G401 (cell line): ENCODE data around the gene FERMT3. TPM values are rescaled to one million over a fixed set of nuclear protein-coding genes. Genes with fewer than 3 reads are reported as not detected.

ENCODE experiments used
- DNase-seq: peaks from one replicate; pipeline ENCODE4 v3.0.0-alpha.2; 2015; ENCODE audit warnings: low spot score
- in situ Hi-C: cut with HindIII; loops from 2 replicates; pipeline ENCODE4 v1.10.0; 2016; ENCODE audit warnings: low sequenced_read_pairs, mixed read lengths
- total RNA-seq: library from RNA; depleted of rRNA; stranded (reverse); fragments of >200 nt; shearing (Covaris generic); gene quantifications from 2 replicates; pipeline ENCODE4 v1.2.3, GENCODE V29; 2014

FERMT3 gene
- total RNA-seq, 1 experiment from 2014 or later = 5.9 TPM

DNA sequence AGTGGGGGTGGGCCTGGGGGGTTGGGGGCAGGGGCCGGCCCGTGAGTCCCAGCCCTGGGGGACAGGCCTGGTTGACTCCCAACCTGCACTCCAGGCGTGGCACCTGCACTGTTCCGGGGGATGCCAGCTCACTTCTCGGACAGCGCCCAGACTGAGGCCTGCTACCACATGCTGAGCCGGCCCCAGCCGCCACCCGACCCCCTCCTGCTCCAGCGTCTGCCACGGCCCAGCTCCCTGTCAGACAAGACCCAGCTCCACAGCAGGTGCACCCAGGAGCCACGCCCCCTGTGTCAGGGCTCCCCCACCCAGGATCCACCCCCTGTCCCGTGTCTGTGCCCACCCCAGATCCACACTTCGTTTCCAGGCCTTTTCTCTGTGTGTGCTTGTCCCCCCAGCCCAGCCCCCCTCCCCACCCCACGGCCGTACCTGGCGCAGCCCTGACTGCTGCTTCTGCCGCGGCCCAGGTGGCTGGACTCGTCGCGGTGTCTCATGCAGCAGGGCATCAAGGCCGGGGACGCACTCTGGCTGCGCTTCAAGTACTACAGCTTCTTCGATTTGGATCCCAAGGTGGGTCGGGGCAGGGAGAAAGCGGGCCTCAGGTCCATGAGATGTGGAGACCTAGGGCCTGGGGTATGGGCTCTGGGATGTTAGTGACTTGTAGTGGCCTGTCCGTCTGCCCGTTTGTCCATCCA, 4.8 kb downstream of the FERMT3 start:
- in situ Hi-C loops = no loop called here
- no peak for DNase-seq

DNA sequence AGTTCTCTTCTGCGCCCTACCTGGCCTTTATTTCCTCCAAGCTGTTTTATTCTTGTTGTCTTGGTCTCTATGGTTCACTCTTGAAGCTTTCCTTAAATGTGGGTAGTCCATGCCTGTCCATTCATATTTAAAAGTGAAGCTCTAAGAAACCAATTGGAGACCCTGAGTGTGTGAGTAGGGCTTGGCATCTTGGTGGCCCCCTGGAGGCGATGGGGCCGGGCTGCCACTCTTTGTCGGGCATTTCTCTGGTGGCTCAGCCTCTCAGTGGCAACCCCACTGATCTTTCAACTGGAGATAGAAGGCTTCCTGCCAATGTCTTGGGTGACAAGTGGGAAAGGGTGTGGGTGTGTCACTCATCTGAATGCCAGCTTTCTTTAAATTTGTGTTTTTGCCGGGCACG, 10.4 kb downstream of the FERMT3 start:
- DNase-seq = no peak
- in situ Hi-C loops = no loop called here

DNA sequence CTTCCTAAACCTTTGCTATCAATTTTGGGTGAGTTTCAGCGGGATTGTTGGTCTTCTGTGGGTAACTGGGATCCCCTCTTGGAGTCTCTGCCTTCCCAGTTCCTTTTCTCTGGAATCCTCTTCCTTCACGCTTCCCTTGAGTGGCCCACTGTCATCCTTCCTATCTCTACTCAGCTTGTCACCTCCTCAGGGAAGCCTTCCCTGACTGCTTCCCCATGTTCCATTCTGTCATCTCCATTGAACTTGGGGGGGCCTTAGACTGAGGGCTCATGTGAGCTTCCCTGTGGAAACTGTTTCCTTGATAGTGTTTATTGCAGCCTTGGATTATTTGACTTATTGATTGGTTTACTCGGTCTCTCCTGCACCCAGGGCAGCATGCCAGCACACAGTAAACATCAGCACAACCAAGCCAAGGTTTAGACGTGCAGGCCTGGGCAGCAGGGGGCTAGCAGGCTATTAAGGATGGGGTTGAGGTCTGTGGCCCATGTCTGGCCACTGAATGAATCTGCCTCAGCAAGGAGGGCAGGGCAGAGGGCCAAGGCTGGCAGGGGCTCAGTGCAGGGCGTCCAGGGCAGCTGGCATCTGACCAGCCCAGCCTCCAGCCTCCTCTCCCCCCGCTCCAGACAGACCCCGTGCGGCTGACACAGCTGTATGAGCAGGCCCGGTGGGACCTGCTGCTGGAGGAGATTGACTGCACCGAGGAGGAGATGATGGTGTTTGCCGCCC, 12.3 kb downstream of the FERMT3 start:
- DNase-seq = no peak
- in situ Hi-C loops = no loop called here

DNA sequence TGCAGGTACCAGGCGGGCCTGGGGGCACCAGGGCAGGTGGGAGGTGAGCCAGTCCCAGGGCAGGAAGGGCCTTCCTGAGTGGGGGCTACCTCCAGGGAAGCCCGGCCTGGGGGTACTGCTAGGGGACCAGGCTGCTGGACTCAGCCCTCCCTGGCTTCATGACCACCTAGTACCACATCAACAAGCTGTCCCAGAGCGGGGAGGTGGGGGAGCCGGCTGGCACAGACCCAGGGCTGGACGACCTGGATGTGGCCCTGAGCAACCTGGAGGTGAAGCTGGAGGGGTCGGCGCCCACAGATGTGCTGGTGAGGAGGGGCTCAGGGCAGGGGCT, 12.8 kb downstream of the FERMT3 start:
- DNase-seq = no peak
- in situ Hi-C loops = no loop called here

DNA sequence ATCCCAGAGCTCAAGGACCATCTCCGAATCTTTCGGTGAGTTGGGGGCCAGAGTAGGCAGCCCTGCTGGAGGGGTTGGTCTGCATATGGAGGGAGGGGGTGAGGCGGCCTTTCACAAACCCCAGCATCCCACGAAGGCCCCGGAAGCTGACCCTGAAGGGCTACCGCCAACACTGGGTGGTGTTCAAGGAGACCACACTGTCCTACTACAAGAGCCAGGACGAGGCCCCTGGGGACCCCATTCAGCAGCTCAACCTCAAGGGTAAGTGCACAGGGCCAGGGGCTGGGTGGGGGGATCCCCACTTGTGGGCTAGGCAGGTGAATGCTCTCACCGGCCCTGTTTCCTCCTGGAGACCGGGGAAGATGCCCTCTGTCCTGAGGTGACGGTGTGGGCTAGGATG, 13.2 kb downstream of the FERMT3 start:
- DNase-seq = no peak
- in situ Hi-C loops = no loop called here

DNA sequence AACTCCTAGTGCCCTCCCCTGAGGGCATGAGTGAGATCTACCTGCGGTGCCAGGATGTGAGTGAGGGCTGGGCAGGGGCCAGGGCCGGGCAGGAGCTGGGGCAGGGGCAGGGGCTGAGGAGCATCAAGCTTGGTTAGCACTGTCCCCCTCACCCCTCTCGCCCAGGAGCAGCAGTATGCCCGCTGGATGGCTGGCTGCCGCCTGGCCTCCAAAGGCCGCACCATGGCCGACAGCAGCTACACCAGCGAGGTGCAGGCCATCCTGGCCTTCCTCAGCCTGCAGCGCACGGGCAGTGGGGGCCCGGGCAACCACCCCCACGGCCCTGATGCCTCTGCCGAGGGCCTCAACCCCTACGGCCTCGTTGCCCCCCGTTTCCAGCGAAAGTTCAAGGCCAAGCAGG, 13.8 kb downstream of the FERMT3 start:
- in situ Hi-C loops = no loop called here
- no peak for DNase-seq

DNA sequence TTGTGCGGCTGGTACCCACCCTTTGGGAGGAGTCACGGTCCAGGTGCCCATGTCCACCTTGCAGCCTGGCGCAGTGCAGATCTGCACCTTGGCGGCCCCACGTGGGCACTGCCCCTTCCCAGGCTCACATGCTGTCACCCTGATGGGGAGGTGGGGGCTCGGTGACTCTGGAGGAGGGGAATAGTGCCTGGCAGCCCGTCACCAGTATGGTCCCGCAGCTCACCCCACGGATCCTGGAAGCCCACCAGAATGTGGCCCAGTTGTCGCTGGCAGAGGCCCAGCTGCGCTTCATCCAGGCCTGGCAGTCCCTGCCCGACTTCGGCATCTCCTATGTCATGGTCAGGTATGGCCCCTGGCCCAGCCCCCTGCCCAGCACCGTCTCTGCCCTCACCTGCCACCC, 14.3 kb downstream of the FERMT3 start:
- DNase-seq = no peak
- in situ Hi-C loops = no loop called here

DNA sequence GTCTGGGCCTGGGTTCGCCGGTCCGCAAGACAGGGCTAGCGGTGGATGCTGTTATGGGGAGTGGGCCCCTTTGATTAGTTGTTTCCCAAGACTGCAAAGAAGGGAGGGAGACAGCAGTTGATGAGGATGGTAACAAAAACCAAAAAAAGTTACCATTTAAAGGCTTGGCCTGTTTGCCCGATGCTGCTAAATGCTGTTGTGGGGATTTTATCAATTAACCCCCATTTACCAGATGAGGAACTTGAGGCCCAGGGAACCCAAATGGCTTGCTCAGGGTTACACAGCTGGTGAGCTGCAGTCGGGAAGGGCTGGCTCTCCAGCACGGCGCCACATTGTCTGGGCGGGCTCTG, 16.1 kb downstream of the FERMT3 start:
- no peak for DNase-seq
- in situ Hi-C loops = no loop called here

DNA sequence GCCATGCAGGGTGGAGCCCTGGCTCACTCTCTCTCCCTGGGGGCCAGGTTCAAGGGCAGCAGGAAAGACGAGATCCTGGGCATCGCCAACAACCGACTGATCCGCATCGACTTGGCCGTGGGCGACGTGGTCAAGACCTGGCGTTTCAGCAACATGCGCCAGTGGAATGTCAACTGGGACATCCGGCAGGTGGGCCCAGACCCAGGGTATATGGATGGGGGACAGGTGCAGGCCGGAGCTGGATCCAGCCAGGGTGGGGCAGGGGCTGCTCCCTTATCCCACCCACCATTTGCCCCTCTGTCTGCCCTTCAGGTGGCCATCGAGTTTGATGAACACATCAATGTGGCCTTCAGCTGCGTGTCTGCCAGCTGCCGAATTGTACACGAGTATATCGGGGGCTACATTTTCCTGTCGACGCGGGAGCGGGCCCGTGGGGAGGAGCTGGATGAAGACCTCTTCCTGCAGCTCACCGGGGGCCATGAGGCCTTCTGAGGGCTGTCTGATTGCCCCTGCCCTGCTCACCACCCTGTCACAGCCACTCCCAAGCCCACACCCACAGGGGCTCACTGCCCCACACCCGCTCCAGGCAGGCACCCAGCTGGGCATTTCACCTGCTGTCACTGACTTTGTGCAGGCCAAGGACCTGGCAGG, 16.6 kb downstream of the FERMT3 start:
- DNase-seq = no peak
- in situ Hi-C loops = no loop called here

DNA sequence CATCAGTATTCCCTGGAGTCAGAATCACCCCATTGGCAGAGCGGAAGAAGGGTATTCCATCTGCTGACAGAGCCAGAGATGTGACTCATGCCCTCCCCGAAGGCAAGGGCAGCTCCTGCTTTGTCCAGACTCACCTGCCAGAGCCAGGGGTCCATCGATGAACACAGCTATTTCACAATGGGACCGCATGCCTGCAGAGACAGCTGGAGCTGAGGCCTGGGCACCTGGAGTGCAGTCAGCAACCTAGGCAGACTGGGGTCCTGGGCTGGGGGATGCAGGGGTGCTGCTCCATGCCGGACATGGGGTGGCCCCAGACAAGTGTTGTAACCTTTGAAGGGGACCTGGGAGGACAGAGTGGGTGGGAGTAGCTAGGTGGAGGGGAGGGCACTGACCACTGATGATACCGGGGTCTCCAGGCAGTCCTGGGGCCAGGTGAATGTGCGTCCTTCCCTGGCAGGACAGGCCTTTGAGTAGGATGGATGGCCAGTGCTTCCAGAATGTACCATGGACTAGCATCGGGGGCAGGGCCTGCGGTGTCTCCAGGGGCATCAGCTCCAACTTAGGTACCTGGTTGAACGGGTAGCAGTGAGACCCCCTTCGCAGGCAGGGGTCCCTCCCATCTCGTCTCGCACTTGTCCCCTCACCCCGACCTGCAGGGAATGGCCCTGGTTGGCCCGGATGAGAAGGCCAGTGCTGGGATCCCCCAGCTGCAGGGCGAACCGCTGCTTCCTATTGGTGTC, 17.8 kb downstream of the FERMT3 start:
- no peak for DNase-seq
- in situ Hi-C loops = no loop called here

DNA sequence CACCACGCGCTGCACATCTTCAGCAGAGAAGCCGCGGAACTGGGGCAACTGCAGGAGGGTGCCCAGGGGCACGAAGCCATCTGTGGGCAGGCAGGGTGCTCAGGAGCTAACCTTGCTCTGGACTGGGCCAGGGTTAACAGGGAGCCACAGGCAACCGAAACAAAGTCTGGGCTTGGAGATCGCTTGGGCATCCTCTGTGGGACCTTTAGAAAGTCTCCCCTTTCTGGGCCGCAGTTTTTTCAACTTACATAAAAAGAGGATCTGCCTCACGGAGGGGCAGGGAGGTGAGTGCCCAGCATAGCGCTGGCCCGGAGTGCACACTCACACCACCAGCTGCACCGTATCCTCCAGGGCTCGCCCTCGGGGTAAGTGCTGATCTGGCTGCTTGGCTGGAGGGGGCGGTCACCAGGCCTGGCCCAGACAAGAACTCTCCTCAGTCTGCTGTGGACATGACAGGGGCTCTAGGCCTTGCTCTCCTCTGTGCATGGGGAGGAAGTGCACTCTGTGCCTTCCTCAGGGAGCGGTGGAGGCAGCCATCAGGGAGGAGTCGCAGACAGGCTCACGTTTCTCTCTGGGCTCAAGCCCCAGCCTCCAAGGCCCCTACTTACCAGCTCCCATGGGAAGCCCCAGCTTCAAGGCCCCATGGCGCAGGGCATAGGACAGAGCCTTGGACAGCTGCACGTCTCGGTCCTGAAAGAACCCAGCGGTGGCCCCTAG, 18.5 kb downstream of the FERMT3 start:
- no peak for DNase-seq
- in situ Hi-C loops = no loop called here

DNA sequence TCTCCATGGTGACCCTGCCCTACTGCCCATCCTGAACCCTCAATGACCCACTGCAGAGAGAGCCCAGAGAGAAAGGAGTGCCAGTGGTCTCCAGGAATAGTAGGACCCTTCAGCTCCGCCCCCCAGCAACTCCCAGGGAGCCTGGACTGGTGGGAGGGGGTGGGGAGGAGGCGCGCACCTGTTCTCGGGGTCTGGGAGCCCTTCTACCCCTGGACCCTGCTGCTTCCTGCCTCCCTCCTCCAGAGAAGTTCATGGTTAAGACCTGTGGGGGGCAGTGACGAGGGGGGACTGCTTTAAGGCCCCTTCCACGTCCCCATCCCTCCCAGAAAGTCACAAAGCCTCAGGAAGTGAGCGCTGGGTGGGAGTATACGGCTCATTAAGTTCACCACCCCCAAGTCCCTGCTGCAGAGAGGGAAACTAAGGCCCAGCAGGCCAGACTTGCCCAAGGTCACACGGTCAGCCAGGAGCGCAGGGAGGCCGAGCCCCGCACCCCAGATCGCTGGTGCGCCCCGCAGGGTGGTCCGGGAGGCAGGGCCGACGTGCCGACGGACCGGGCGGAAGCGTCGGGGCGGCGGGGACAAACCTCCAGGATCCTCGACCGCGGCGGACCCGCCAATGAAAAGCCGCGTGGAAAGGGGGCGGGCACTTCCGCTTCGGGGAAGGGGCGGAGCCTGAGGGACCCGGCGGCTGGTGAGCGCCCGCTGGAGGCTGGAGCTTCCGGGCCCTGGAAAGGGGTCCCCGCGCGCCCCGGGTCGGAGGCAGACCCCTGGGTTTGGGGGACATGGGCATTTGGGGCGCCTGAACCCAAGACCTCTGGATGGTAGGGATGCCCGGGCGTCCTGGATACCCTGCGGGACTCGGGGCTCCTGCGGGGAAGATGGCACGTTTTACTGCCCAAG, 19.3 kb downstream of the FERMT3 start, which contains the start of the genes NUDT22 and TRPT1:
Gene NUDT22, plus strand, starts transcription at position 667 of the 899 bp plus-strand sequence. CDS start 379 bp downstream, outside the sequence.
Gene TRPT1, minus strand, starts transcription at position 579 of the 899 bp plus-strand sequence. Its CDS starts 326 bp downstream, at position 253.
- in situ Hi-C loops = no loop called here
- DNase-seq = peak; percentile 85

DNA sequence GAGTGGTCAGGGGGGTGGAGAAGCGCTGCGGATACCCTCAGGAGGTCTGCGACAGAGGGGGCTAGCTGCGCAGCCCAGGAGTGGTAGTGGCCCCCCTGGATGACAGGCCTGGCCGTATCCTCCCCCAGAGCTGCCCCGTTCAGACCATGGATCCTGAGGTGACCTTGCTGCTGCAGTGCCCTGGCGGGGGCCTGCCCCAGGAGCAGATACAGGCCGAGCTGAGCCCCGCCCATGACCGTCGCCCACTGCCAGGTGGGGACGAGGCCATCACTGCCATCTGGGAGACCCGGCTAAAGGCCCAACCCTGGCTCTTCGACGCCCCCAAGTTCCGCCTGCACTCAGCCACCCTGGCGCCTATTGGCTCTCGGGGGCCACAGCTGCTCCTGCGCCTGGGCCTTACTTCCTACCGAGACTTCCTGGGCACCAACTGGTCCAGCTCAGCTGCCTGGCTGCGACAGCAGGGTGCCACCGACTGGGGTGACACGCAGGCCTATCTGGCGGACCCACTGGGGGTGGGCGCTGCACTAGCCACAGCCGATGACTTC, 20.1 kb downstream of the FERMT3 start:
- in situ Hi-C loops = no loop called here
- DNase-seq = no peak

DNA sequence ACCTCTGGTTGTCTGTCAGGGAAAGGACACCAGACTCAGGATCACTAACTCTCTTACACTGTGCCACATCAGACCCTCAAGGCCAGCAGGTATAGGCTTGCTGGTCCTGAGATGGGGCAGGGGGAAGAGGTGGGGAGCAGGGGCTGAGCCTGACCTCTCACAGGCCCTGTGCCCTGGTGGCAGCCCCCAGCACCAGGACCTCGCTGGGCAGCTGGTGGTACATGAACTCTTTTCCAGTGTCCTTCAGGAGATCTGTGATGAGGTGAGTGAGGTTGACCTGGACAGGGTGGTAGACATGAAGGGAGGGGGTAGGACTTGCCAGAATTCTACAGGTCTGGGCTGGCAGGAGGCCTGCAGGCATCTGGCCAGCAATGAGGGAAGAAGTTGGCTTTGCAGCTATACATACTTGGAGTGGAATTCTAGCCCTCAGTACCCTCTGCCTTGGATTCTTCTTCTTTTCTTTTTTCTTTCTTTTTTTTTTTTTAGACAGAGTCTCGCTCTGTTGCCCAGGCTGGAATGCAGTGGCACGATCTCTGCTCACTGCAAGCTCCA, 21.0 kb downstream of the FERMT3 start:
- no peak for DNase-seq

DNA sequence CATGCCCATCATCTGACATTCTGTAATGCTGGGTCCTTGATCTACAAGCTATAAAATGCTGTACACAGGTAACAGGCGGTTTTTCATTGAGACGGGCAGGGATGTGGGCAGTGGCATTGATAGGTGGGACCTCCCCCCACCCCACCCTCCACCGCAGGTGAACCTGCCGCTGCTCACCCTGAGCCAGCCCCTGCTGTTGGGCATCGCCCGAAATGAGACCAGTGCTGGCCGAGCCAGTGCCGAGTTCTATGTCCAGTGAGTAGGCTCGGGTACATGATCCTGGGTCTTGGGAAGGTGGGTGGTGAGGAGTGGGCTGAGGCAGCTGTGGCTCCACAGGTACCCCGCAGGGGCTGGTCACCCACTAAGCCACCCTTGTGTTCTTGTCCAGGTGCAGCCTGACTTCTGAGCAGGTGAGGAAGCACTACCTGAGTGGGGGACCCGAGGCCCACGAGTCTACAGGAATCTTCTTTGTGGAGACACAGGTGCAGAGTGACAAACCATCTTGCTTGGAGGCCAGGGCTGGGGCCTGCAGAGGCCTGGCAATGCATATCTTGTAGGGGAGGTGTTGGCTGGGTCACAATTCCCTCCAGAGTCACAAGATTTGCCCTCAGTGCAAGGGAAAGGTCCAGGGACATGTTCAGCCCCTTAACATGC, 22.7 kb downstream of the FERMT3 start:
- no peak for DNase-seq
- in situ Hi-C loops = no loop called here

More for the DNA sequence above, 21.0 kb downstream of the FERMT3 start:
- in situ Hi-C loops = no loop called here

DNA sequence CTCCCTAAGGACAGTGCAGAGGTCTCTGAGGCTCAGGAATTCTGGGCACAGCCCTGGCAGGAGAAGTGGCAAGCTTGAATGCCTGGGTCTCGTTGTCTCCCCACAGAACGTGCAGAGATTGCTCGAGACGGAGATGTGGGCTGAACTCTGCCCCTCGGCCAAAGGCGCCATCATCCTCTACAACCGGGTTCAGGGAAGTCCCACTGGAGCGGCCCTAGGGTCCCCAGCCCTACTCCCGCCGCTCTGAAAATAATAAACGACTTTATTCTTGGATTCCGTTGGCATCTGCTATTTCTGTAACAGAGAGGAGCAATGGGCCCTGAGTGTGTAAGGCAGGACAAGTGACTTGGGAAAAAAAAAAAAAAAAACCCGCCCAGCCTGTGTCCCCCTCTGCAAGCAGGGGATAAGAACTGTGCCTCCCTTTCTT, 23.2 kb downstream of the FERMT3 start:
- DNase-seq = no peak
- in situ Hi-C loops = no loop called here
